ENCODE measurements around the gene ACTL9.

Gene ACTL9

GRCh38 chr19:8700956-8701355 is 2.4 kb upstream of the ACTL9 start:
- no peak overlapping the region for H3K27ac Mint-ChIP-seq (ENCODE audit: low read depth)
- ATAC-seq (replicated peaks; ENCODE audit: extremely low read depth, poor library complexity, severe bottlenecking) = no peak
- H3K4me3 Mint-ChIP-seq = peak overlapping the region; percentile 27
- H3K4me1 Mint-ChIP-seq = peaks cover 31% of the 10 kb centered on the region
- DNase-seq (ENCODE audit: low spot score in 2 of 2) = no peak
- H3K36me3 Mint-ChIP-seq (ENCODE audit: insufficient read depth) = peaks cover under 1% of the 10 kb centered on the region
- H3K9me3 Mint-ChIP-seq = no peaks in the 10 kb centered on the region
- peaks cover 9% of the 10 kb centered on the region for H3K27me3 Mint-ChIP-seq

- Mint-ChIP-seq H3K27me3 (peaks cover 16% of the 10 kb centered on the region), H3K4me1 (peaks cover 21% of the 10 kb centered on the region), H3K36me3 (ENCODE audit: insufficient read depth) (peaks cover 2% of the 10 kb centered on the region), H3K9me3 (no peaks in the 10 kb centered on the region), H3K4me3 (no peak overlapping the region), H3K27ac (ENCODE audit: low read depth) (no peak overlapping the region)
- no peak for DNase-seq (ENCODE audit: low spot score in 2 of 2)
- ATAC-seq (replicated peaks; ENCODE audit: extremely low read depth, poor library complexity, severe bottlenecking) = no peak
These were observed 1.3 kb upstream of the ACTL9 start for GRCh38 chr19:8699908-8700307.

GRCh38 chr19:8697671-8698432 is 743 bp downstream of the ACTL9 start:
- H3K4me3 Mint-ChIP-seq = no peak overlapping the region
- H3K36me3 Mint-ChIP-seq (ENCODE audit: insufficient read depth) = peaks cover 4% of the 10 kb centered on the region
- no peaks in the 10 kb centered on the region for H3K9me3 Mint-ChIP-seq
- ATAC-seq (replicated peaks; ENCODE audit: extremely low read depth, poor library complexity, severe bottlenecking) (no peak), DNase-seq (ENCODE audit: low spot score in 2 of 2) (no peak)
- no peak overlapping the region for H3K27ac Mint-ChIP-seq (ENCODE audit: low read depth)
- H3K27me3 Mint-ChIP-seq = peaks cover 17% of the 10 kb centered on the region
- H3K4me1 Mint-ChIP-seq = peaks cover 23% of the 10 kb centered on the region

- DNase-seq (ENCODE audit: low spot score in 2 of 2) (no peak), ATAC-seq (replicated peaks; ENCODE audit: extremely low read depth, poor library complexity, severe bottlenecking) (no peak)
- no peak overlapping the region for H3K4me3 Mint-ChIP-seq
- peaks cover 4% of the 10 kb centered on the region for H3K36me3 Mint-ChIP-seq (ENCODE audit: insufficient read depth)
- peaks cover 23% of the 10 kb centered on the region for H3K4me1 Mint-ChIP-seq
- H3K9me3 Mint-ChIP-seq = no peaks in the 10 kb centered on the region
- H3K27me3 Mint-ChIP-seq = peaks cover 26% of the 10 kb centered on the region
- no peak overlapping the region for H3K27ac Mint-ChIP-seq (ENCODE audit: low read depth)
These were observed 1.6 kb downstream of the ACTL9 start for GRCh38 chr19:8696993-8697392.

GRCh38 chr19:8695911-8696310 is 2.7 kb downstream of the ACTL9 start:
- DNase-seq (ENCODE audit: low spot score in 2 of 2) = no peak
- no peak for ATAC-seq (replicated peaks; ENCODE audit: extremely low read depth, poor library complexity, severe bottlenecking)
- peaks cover 4% of the 10 kb centered on the region for H3K36me3 Mint-ChIP-seq (ENCODE audit: insufficient read depth)
- no peak overlapping the region for H3K4me3 Mint-ChIP-seq
- H3K27ac Mint-ChIP-seq (ENCODE audit: low read depth) = no peak overlapping the region
- no peaks in the 10 kb centered on the region for H3K9me3 Mint-ChIP-seq
- peaks cover 27% of the 10 kb centered on the region for H3K4me1 Mint-ChIP-seq
- peaks cover 33% of the 10 kb centered on the region for H3K27me3 Mint-ChIP-seq

- Mint-ChIP-seq H3K27me3 (peaks cover 36% of the 10 kb centered on the region), H3K9me3 (no peaks in the 10 kb centered on the region), H3K36me3 (ENCODE audit: insufficient read depth) (peaks cover 4% of the 10 kb centered on the region), H3K4me3 (no peak overlapping the region), H3K27ac (ENCODE audit: low read depth) (no peak overlapping the region), H3K4me1 (peaks cover 27% of the 10 kb centered on the region)
- DNase-seq (ENCODE audit: low spot score in 2 of 2) = no peak
- ATAC-seq (replicated peaks; ENCODE audit: extremely low read depth, poor library complexity, severe bottlenecking) = no peak
These were observed 3.1 kb downstream of the ACTL9 start for GRCh38 chr19:8695501-8695900.

- peak overlapping the region; percentile 52 for H3K27ac Mint-ChIP-seq (ENCODE audit: low read depth)
- no peak for DNase-seq (ENCODE audit: low spot score in 2 of 2)
- no peaks in the 10 kb centered on the region for H3K9me3 Mint-ChIP-seq
- H3K36me3 Mint-ChIP-seq (ENCODE audit: insufficient read depth) = peaks cover 3% of the 10 kb centered on the region
- peaks cover 29% of the 10 kb centered on the region for H3K27me3 Mint-ChIP-seq
- H3K4me1 Mint-ChIP-seq = peaks cover 18% of the 10 kb centered on the region
- no peak overlapping the region for H3K4me3 Mint-ChIP-seq
- ATAC-seq (replicated peaks; ENCODE audit: extremely low read depth, poor library complexity, severe bottlenecking) = no peak
These were observed 7.6 kb downstream of the ACTL9 start for GRCh38 chr19:8690753-8691539.

- peaks cover 11% of the 10 kb centered on the region for H3K4me1 Mint-ChIP-seq
- peaks cover 22% of the 10 kb centered on the region for H3K27me3 Mint-ChIP-seq
- DNase-seq (ENCODE audit: low spot score in 2 of 2) (no peak), ATAC-seq (replicated peaks; ENCODE audit: extremely low read depth, poor library complexity, severe bottlenecking) (no peak)
- no peaks in the 10 kb centered on the region for H3K9me3 Mint-ChIP-seq
- no peak overlapping the region for H3K4me3 Mint-ChIP-seq
- peaks cover 1% of the 10 kb centered on the region for H3K36me3 Mint-ChIP-seq (ENCODE audit: insufficient read depth)
- no peak overlapping the region for H3K27ac Mint-ChIP-seq (ENCODE audit: low read depth)
These were observed 9.7 kb downstream of the ACTL9 start for GRCh38 chr19:8688930-8689329.

- H3K9me3 Mint-ChIP-seq = no peaks in the 10 kb centered on the region
- H3K4me3 Mint-ChIP-seq = no peak overlapping the region
- no peak overlapping the region for H3K27ac Mint-ChIP-seq (ENCODE audit: low read depth)
- no peak for DNase-seq (ENCODE audit: low spot score in 2 of 2)
- H3K36me3 Mint-ChIP-seq (ENCODE audit: insufficient read depth) = no peaks in the 10 kb centered on the region
- H3K4me1 Mint-ChIP-seq = no peaks in the 10 kb centered on the region
- ATAC-seq (replicated peaks; ENCODE audit: extremely low read depth, poor library complexity, severe bottlenecking) = no peak
- H3K27me3 Mint-ChIP-seq = peaks cover 8% of the 10 kb centered on the region
These were observed 12.0 kb downstream of the ACTL9 start for GRCh38 chr19:8686549-8686948.

- no peaks in the 10 kb centered on the region for H3K36me3 Mint-ChIP-seq (ENCODE audit: insufficient read depth)
- DNase-seq (ENCODE audit: low spot score in 2 of 2) (no peak), ATAC-seq (replicated peaks; ENCODE audit: extremely low read depth, poor library complexity, severe bottlenecking) (no peak)
- H3K27ac Mint-ChIP-seq (ENCODE audit: low read depth) = no peak overlapping the region
- H3K27me3 Mint-ChIP-seq = no peaks in the 10 kb centered on the region
- peaks cover 4% of the 10 kb centered on the region for H3K9me3 Mint-ChIP-seq
- no peak overlapping the region for H3K4me3 Mint-ChIP-seq
- peaks cover 5% of the 10 kb centered on the region for H3K4me1 Mint-ChIP-seq
These were observed 14.3 kb downstream of the ACTL9 start for GRCh38 chr19:8684001-8684902.

- H3K4me1 Mint-ChIP-seq = peaks cover 5% of the 10 kb centered on the region
- H3K27me3 Mint-ChIP-seq = no peaks in the 10 kb centered on the region
- no peak for DNase-seq (ENCODE audit: low spot score in 2 of 2)
- ATAC-seq (replicated peaks; ENCODE audit: extremely low read depth, poor library complexity, severe bottlenecking) = no peak
- peaks cover 12% of the 10 kb centered on the region for H3K9me3 Mint-ChIP-seq
- H3K36me3 Mint-ChIP-seq (ENCODE audit: insufficient read depth) = no peaks in the 10 kb centered on the region
- H3K27ac Mint-ChIP-seq (ENCODE audit: low read depth) = no peak overlapping the region
- no peak overlapping the region for H3K4me3 Mint-ChIP-seq
These were observed 15.7 kb downstream of the ACTL9 start for GRCh38 chr19:8682931-8683330.

GRCh38 chr19:8682472-8682871 is 16.1 kb downstream of the ACTL9 start:
- Mint-ChIP-seq H3K36me3 (ENCODE audit: insufficient read depth) (no peaks in the 10 kb centered on the region), H3K4me3 (no peak overlapping the region), H3K9me3 (peaks cover 14% of the 10 kb centered on the region), H3K4me1 (peaks cover 5% of the 10 kb centered on the region), H3K27ac (ENCODE audit: low read depth) (no peak overlapping the region), H3K27me3 (no peaks in the 10 kb centered on the region)
- DNase-seq (ENCODE audit: low spot score in 2 of 2) (no peak), ATAC-seq (replicated peaks; ENCODE audit: extremely low read depth, poor library complexity, severe bottlenecking) (no peak)

Data from central memory CD8-positive, alpha-beta T cell (primary cell).